GM18520 (cell line): ENCODE results near the gene DFFB.
A peak's percentile ranks its signal among the peaks of the same experiment; 100 is the strongest.

Source experiments
- ATAC-seq: cut with Tn5 transposase; IDR thresholded peaks from one replicate; pipeline ENCODE4 v1.9.1; 2021; ENCODE audit not compliant: unreplicated experiment

The DFFB gene

GRCh38 chr1:3894626-3895278, 37.5 kb downstream of the DFFB start:
- no peak for ATAC-seq

DNA sequence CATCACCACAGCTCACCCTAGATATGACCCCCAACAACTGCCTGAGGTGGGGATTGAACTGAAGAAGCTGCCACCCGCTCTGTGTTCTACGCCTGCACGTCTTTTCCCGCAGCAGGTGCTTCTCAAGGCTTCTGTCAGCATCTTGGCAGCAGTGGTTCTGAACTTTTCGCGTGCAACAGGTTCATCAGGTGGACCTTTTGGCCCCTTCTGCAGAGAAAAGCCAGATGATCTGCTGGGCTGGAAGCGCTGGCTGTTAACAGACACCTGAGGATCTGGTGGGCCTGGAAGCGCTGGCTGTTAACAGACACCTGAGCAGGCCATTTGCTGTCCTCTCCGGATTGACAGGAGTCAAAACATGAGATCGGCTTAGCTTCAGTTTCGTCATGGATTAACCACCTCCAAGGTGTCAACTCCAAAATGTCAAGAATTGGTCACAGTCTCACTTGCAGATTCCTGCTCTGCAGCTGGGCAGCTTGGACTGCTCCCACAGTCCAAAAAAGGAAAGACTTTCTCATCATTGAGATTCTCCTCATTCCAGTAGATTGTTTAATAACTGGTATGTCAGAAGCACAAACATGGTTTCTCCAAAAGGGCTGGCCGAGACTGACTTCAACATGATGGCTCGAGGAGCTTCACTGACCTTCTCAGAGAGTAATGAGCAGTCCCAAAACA, 38.1 kb downstream of the DFFB start:
- no peak for ATAC-seq

GRCh38 chr1:3895951-3896325, 38.7 kb downstream of the DFFB start:
- ATAC-seq: no peak

GRCh38 chr1:3896396-3897000, 39.2 kb downstream of the DFFB start:
- no peak for ATAC-seq

DNA sequence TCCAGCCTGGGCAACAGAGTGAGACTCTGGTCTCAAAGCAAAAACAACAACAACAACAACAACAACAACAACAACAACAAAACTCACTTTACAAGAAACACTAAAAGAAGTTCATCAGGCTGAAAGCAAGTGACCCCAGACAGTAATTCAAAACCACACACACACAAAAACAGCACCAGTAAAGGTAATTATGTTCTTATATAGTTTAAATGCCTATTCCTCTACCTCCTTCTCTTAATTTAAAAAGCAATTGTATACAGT, 41.1 kb downstream of the DFFB start:
- no peak for ATAC-seq

GRCh38 chr1:3898994-3899753, 41.9 kb downstream of the DFFB start:
- ATAC-seq: no peak

- no peak for ATAC-seq
These were observed 42.5 kb downstream of the DFFB start for GRCh38 chr1:3899754-3900149.

- ATAC-seq: peak; percentile 52
These were observed 43.1 kb downstream of the DFFB start, which contains the start of gene C1orf174 for GRCh38 chr1:3900150-3900968. Gene C1orf174, minus strand, starts transcription at chr1:3900272. Its CDS starts 86 bp downstream, at chr1:3900186.

DNA sequence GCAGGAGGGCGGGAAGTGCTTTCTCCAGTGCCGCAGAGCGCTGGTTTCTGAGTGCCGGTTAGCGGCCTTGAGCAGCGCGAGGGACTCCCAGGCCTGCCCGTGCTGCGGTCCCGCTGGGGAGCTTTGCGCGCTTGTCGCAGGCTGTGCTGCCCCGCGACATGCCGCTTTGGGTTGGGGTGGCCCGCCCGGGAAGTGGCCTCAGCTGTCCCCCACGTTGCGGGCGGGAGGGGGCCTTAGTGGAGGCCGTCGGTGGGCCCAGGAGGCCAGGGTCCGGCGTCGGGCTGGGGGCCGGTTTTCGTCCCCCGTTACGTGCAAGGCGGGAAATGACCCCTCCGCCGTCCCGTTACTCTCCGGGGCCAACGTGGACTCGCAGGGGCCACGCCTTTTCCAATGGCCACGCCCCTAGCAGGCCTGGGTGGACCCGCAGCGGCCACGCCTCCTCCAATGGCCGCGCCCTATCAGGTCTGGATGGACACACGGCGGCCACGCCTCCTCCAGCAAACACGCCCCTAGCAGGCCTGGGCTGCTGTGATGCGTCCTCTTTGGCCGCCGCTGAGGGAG, 43.8 kb downstream of the DFFB start:
- ATAC-seq: peak; percentile 39

DNA sequence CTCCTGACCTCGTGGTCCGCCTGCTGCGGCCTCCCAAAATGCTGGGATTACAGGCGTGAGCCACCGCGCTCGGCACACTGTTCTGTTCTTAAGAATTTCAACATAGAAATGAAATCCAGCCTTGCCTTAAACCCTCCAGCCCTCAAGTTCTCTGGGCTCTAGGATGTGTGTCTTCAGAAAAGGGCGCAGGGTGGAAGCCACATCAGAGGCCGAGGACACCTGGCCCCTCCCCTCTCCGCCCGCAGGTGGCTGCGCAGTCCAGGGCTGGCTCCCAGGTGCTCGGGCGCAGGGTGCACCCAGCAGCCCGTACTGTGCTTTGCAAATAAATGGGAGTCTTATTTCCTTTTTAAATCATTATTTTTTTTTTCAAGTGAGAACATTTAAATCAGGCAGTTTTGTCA, 44.8 kb downstream of the DFFB start:
- ATAC-seq: no peak

DNA sequence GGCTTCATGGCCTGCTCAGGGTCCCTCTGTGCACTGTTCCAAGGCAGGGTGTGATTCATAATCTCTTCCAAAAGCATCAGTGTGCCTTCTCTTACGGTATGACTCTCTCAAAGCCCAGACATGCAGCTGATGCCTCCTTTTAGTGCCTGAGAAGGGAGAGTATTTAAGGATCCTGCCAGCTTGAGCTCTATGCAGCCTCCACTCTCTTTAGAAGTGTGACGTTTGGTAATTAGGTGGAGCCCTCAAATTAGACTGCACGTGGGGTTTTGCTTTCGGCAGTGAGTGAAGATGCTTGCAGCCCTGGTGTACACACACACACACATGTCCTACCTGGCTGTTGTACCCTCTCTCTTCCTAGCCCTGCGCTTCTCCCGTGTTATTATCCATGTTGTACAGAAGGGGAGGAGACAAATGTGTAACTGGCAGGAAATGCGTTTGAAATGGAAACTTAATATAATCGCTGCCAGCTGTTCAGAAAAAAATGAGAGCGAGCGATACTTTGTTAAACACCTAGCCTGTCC, 45.4 kb downstream of the DFFB start:
- ATAC-seq: no peak

GRCh38 chr1:3903141-3904005, 46.1 kb downstream of the DFFB start:
- no peak for ATAC-seq

GRCh38 chr1:3904006-3904842, 46.9 kb downstream of the DFFB start:
- no peak for ATAC-seq

DNA sequence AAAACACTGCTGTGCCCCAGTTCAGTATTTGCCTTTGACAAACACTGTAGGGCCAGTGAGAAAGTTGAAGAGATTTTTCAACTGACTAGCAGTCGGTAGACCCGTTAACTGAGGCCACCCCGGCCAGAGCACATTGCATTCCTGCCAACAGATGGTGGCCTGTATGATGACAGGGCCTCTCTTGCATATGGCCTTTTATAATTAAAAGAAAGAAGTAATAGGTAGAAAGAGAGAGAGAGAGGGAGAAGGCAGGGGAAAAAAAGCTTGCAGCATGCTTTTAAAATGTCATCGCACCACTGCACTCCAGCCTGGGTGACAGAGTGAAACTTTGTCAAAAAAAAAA, 47.5 kb downstream of the DFFB start:
- ATAC-seq: no peak

DNA sequence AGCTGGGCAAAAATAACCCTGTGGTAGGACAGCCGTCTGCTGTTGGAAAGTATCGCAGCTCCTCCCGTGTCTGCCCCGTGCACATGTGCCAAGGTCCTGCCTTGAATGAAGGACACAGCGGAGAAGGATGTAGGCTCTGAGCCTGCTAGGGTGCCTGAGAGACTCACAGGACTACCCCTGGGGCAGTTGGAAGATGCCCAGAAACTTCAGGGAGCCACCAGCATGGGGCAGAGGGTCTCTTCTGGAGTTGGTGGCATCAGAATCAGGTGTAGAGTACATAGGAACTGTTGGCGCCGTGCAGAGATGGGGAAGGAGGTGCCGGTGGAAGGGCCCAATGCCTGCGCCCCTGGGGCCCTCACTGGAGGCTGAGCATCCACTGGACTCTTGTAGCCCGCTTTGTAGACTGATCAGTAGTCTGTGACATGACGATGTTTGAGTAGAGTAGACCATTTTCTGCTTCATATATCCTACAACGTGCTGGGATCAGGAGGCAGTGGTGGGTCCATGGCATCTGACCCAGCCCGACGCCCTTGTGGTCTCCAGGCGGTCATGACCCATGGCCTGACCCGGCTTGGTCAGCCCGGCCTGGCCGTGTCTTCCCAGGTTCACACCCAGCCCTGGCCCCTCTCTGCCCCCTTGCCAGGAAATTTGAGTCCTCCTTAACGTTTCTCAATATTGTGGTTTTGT, 48.1 kb downstream of the DFFB start:
- ATAC-seq: no peak

- ATAC-seq: no peak
These were observed 48.8 kb downstream of the DFFB start for GRCh38 chr1:3905953-3906671.

GRCh38 chr1:3906672-3907020, 49.4 kb downstream of the DFFB start:
- no peak for ATAC-seq
